ENCODE data around the gene LENG8. TPM values are rescaled to one million over a fixed set of nuclear protein-coding genes. Genes with fewer than 3 reads are reported as not detected.

Gene LENG8
- total RNA-seq, 3 donors from 2014 or later (not counting 1 experiment from before 2014, with no cell fraction given) = 479 to 563 (median 507) TPM

- intact Hi-C loops (cut with micrococcal nuclease) = loop anchor here (10.0 kb wide), 1 partner anchor 359 kb away; the partner anchor contains the start of gene KIR2DS4
- no peak overlapping the region for H3K4me3 Mint-ChIP-seq
- no peaks in the 10 kb centered on the region for H3K9me3 ChIP-seq (ENCODE audit: control insufficient read depth, insufficient read depth, low read length)
- H3K27ac Mint-ChIP-seq = no peak overlapping the region
- TF ChIP-seq CTCF (IDR thresholded peaks at IDR 0.05) = no peak
- WGBS (ENCODE audit: insufficient coverage) = 90% methylated on average over 11 of the region's 11 CpGs
- H3K4me1 Mint-ChIP-seq = peaks cover 22 to 37% of the 10 kb centered on the region in 2 donors
- DNase-seq (no peak), ATAC-seq (no peak)
- H3K4me1 ChIP-seq (ENCODE audit: control insufficient read depth, insufficient read depth, low read length) = peaks cover 29% of the 10 kb centered on the region
- peaks cover 41 to 43% of the 10 kb centered on the region in 2 donors for H3K27me3 Mint-ChIP-seq (ENCODE audit: low read depth in 2 of 2)
- H3K9me3 Mint-ChIP-seq = no peaks in the 10 kb centered on the region
- no peak overlapping the region for H3K27ac ChIP-seq (ENCODE audit: low read length)
- H3K27me3 ChIP-seq (ENCODE audit: control insufficient read depth, insufficient read depth, low read length) = peaks cover 15% of the 10 kb centered on the region
- no peak overlapping the region for H3K4me3 ChIP-seq (ENCODE audit: low read length)
- no peaks in the 10 kb centered on the region for H3K36me3 ChIP-seq (ENCODE audit: control insufficient read depth, insufficient read depth, low read length)
- H3K36me3 Mint-ChIP-seq = no peaks in the 10 kb centered on the region
Measured at GRCh38 chr19:54475706-54476105, 26.7 kb downstream of the LENG8 start.

- H3K36me3 ChIP-seq (ENCODE audit: control insufficient read depth, insufficient read depth, low read length) = no peaks in the 10 kb centered on the region
- WGBS (ENCODE audit: insufficient coverage) = 94% methylated on average over 2 of the region's 3 CpGs
- H3K4me1 ChIP-seq (ENCODE audit: control insufficient read depth, insufficient read depth, low read length) = peaks cover 38% of the 10 kb centered on the region
- no peaks in the 10 kb centered on the region for H3K9me3 ChIP-seq (ENCODE audit: control insufficient read depth, insufficient read depth, low read length)
- Mint-ChIP-seq H3K27ac (no peak overlapping the region), H3K4me3 (no peak overlapping the region), H3K36me3 (no peaks in the 10 kb centered on the region), H3K4me1 (peaks cover 36 to 45% of the 10 kb centered on the region in 2 donors), H3K27me3 (ENCODE audit: low read depth in 2 of 2) (peaks cover 39 to 46% of the 10 kb centered on the region in 2 donors), H3K9me3 (no peaks in the 10 kb centered on the region)
- DNase-seq (no peak), ATAC-seq (no peak)
- H3K4me3 ChIP-seq (ENCODE audit: low read length) = no peak overlapping the region
- intact Hi-C loops (cut with micrococcal nuclease) = loop anchor here (10.0 kb wide), 1 partner anchor 357 kb away; the partner anchor contains the start of gene KIR2DS4
- no peak for TF ChIP-seq CTCF (IDR thresholded peaks at IDR 0.05)
- H3K27me3 ChIP-seq (ENCODE audit: control insufficient read depth, insufficient read depth, low read length) = peaks cover 6% of the 10 kb centered on the region
- no peak overlapping the region for H3K27ac ChIP-seq (ENCODE audit: low read length)
Measured at GRCh38 chr19:54477650-54478049, 28.7 kb downstream of the LENG8 start.

GRCh38 chr19:54478677-54479266 is 29.8 kb downstream of the LENG8 start:
- DNase-seq (peak in 1 of 2 donors; percentile 75), ATAC-seq (peak; percentile 61 to 73 (median 68))
- WGBS (ENCODE audit: insufficient coverage) = 17% methylated on average over 8 of the region's 10 CpGs
- Mint-ChIP-seq H3K36me3 (no peaks in the 10 kb centered on the region), H3K27ac (no peak overlapping the region), H3K4me3 (peak overlapping the region; percentile 55), H3K4me1 (peaks cover 42 to 44% of the 10 kb centered on the region in 2 donors), H3K9me3 (no peaks in the 10 kb centered on the region), H3K27me3 (ENCODE audit: low read depth in 2 of 2) (peaks cover 32 to 41% of the 10 kb centered on the region in 2 donors)
- H3K36me3 ChIP-seq (ENCODE audit: control insufficient read depth, insufficient read depth, low read length) = no peaks in the 10 kb centered on the region
- no peak overlapping the region for H3K27ac ChIP-seq (ENCODE audit: low read length)
- peak; percentile 81 for TF ChIP-seq CTCF (IDR thresholded peaks at IDR 0.05)
- peaks cover 41% of the 10 kb centered on the region for H3K4me1 ChIP-seq (ENCODE audit: control insufficient read depth, insufficient read depth, low read length)
- H3K9me3 ChIP-seq (ENCODE audit: control insufficient read depth, insufficient read depth, low read length) = no peaks in the 10 kb centered on the region
- no peak overlapping the region for H3K4me3 ChIP-seq (ENCODE audit: low read length)
- peaks cover 3% of the 10 kb centered on the region for H3K27me3 ChIP-seq (ENCODE audit: control insufficient read depth, insufficient read depth, low read length)
- intact Hi-C loops (cut with micrococcal nuclease) = loop anchor here (10.0 kb wide), 1 partner anchor 356 kb away; the partner anchor contains the start of gene KIR2DS4

Measured in natural killer cell (primary cell).